RWPE1 (cell line): ENCODE data around the gene TSPAN18.

ENCODE experiments used
- CTCF ChIA-PET: fragments of 350-600 bp; sonication (Branson Sonifier 250); formaldehyde crosslinking; extraction: SDS; loops from one replicate; lab custom pipeline; 2021; lab: Yijun Ruan, JAX
- POLR2A ChIA-PET: fragments of 400-600 bp; formaldehyde crosslinking; extraction: SDS; loops from one replicate; lab custom pipeline; 2020; ENCODE audit warnings: antibody characterized with exemption; ENCODE audit not compliant: low non-redundant PET; lab: Yijun Ruan, JAX
- DNase-seq: peaks from one replicate; pipeline ENCODE4 v3.0.0; 2012; ENCODE audit warnings: low spot score
- H3K27ac ChIP-seq: fragments of 450-650 bp; 2 replicates; pipeline ENCODE4 v1.5.1; 2017
- CTCF ChIP-seq: fragments of 450-650 bp; conservative IDR thresholded peaks from 2 replicates; pipeline ENCODE4 v1.5.1; 2017; ENCODE audit warnings: low read depth, mild to moderate bottlenecking

The TSPAN18 gene

GRCh38 chr11:44938066-44938691 is 211.4 kb downstream of the TSPAN18 start:
- DNase-seq, result no peak
- no peak for TF ChIP-seq CTCF
- CTCF ChIA-PET, result interaction anchor here (1.0 to 14.8 kb wide), 5 partner anchors 9 to 165 kb away, joined by 5 to 407 read pairs (median 5); no protein-coding TSS in a partner anchor
- peak overlapping the region; percentile 70 for H3K27ac ChIP-seq
- POLR2A ChIA-PET, result no interaction called here

- TF ChIP-seq CTCF, result no peak
- CTCF ChIA-PET, result interaction anchor here (1.0 to 14.8 kb wide), 4 partner anchors 13 to 163 kb away, joined by 4 to 407 read pairs (median 9); no protein-coding TSS in a partner anchor
- POLR2A ChIA-PET, result no interaction called here
- DNase-seq, result no peak
- H3K27ac ChIP-seq, result peak overlapping the region; percentile 70
Observed at GRCh38 chr11:44939673-44940395, 213.1 kb downstream of the TSPAN18 start.

DNA sequence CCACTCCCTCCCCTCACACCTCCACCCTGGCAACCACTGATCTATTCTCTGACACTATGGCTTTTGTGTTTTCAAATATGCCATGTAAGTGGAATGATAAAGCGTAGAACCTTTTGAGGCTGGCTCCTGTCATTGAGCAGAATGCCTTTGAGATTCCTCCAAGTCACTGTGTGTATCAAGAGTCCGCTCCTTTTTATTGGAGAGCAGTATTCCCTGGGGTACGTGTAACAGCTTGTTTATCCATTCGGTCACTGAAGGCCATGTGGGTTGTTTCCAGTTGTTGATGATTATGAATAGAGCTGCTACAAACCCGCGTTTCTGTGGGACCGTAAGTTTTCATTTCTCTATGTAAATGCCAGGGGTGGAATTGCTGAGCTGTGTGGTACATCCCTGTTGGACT is 213.6 kb downstream of the TSPAN18 start:
- no peak for TF ChIP-seq CTCF
- ChIA-PET POLR2A (no interaction called here), CTCF (interaction anchor here (1.0 to 1.8 kb wide), 3 partner anchors 13 to 170 kb away, joined by 4 to 13 read pairs (median 5); no protein-coding TSS in a partner anchor)
- DNase-seq, result no peak
- H3K27ac ChIP-seq, result peak overlapping the region; percentile 70

GRCh38 chr11:44940835-44941234 is 214.1 kb downstream of the TSPAN18 start:
- no peak for DNase-seq
- TF ChIP-seq CTCF, result no peak
- ChIA-PET POLR2A (no interaction called here), CTCF (interaction anchor here (0.9 to 1.8 kb wide), 4 partner anchors 13 to 170 kb away, joined by 3 to 13 read pairs (median 4); no protein-coding TSS in a partner anchor)
- peak overlapping the region; percentile 70 for H3K27ac ChIP-seq

- CTCF ChIA-PET, result interaction anchor here (0.9 to 1.8 kb wide), 3 partner anchors 14 to 169 kb away, joined by 3 to 13 read pairs (median 5); no protein-coding TSS in a partner anchor
- POLR2A ChIA-PET, result no interaction called here
- DNase-seq, result no peak
- no peak for TF ChIP-seq CTCF
- H3K27ac ChIP-seq, result peak overlapping the region; percentile 70
Observed at GRCh38 chr11:44941259-44942021, 214.7 kb downstream of the TSPAN18 start.
